Measurements from ENCODE around the gene CTNND1.
"Not testable (repeated sequence)": the region's sequence is repeated elsewhere in the genome, so short reads cannot be mapped to it uniquely, and the experiment has no call there.

DNA sequence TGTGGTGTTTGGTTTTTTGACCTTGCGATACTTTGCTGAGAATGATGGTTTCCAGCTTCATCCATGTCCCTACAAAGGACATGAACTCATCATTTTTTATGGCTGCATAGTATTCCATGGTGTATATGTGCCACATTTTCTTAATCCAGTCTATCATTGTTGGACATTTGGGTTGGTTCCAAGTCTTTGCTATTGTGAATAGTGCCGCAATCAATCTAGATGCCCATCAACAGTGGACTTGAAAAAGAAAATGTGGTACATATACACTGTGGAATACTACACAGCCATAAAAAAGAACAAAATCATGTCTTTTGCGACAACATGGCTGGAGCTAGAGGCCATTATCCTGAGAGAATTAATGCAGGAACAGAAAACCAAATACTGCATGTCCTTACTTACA lies 77.0 kb downstream of the CTNND1 start:
- not testable (repeated sequence) for TF ChIP-seq CTCF (IDR thresholded peaks at IDR 0.05; ENCODE audit: poor library complexity); EZH2 (IDR thresholded peaks at IDR 0.05; ENCODE audit: borderline replicate concordance); EZH2phosphoT487 (IDR thresholded peaks at IDR 0.05; ENCODE audit: low read depth, severe bottlenecking, unreplicated experiment)

Data from hepatocyte (in vitro differentiated cells).